ENCODE data around the gene GPBP1.

Gene GPBP1

GRCh38 chr5:57193757-57194413, 20.0 kb downstream of the GPBP1 start:
- Histone ChIP-seq H3K4me3 (ENCODE audit: low read depth in 1 of 2, low read length in 2 of 2) (no peak overlapping the region), H3K27ac (ENCODE audit: low read length) (no peak overlapping the region), H3K27me3 (ENCODE audit: low read depth, low read length) (no peaks in the 10 kb centered on the region), H3K4me1 (ENCODE audit: control insufficient read depth in 1 of 2, insufficient read depth in 2 of 2, low read length in 2 of 2) (peaks cover 0 to 12% of the 10 kb centered on the region in 2 donors), H3K36me3 (ENCODE audit: control insufficient read depth in 1 of 2, insufficient read depth in 2 of 2, low read length in 2 of 2) (peaks cover 3 to 10% of the 10 kb centered on the region in 2 donors), H3K9me3 (ENCODE audit: control insufficient read depth in 1 of 2, low read length in 2 of 2) (no peaks in the 10 kb centered on the region)

GRCh38 chr5:57194653-57195052, 20.8 kb downstream of the GPBP1 start:
- Histone ChIP-seq H3K4me1 (ENCODE audit: control insufficient read depth in 1 of 2, insufficient read depth in 2 of 2, low read length in 2 of 2) (peaks cover 0 to 8% of the 10 kb centered on the region in 2 donors), H3K4me3 (ENCODE audit: low read depth in 1 of 2, low read length in 2 of 2) (no peak overlapping the region), H3K27me3 (ENCODE audit: low read depth, low read length) (no peaks in the 10 kb centered on the region), H3K36me3 (ENCODE audit: control insufficient read depth in 1 of 2, insufficient read depth in 2 of 2, low read length in 2 of 2) (peaks cover 3 to 10% of the 10 kb centered on the region in 2 donors), H3K9me3 (ENCODE audit: control insufficient read depth in 1 of 2, low read length in 2 of 2) (no peaks in the 10 kb centered on the region), H3K27ac (ENCODE audit: low read length) (no peak overlapping the region)

DNA sequence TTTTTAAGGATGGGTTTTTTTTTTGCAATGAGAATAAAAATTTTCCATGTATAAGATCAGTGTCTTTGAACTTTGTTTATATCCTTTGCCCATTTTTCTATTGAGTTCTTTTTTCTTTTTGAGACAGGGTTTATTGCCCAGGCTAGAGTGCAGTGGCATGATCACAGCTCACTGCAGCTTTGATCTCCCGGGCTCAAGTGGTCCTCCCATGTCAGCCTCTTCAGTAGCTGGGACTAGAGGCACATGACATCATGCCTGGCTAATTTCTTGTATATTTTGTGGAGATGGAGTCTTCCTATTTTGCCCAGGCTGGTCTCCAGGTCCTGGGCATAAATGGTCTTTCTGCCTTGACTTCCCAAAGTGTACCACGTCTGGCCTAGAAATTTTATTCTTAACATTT, 21.2 kb downstream of the GPBP1 start:
- peaks cover 0 to 8% of the 10 kb centered on the region in 2 donors for H3K4me1 ChIP-seq (ENCODE audit: control insufficient read depth in 1 of 2, insufficient read depth in 2 of 2, low read length in 2 of 2)
- H3K27me3 ChIP-seq (ENCODE audit: low read depth, low read length): no peaks in the 10 kb centered on the region
- no peak overlapping the region for H3K4me3 ChIP-seq (ENCODE audit: low read depth in 1 of 2, low read length in 2 of 2)
- no peaks in the 10 kb centered on the region for H3K9me3 ChIP-seq (ENCODE audit: control insufficient read depth in 1 of 2, low read length in 2 of 2)
- peaks cover 3 to 10% of the 10 kb centered on the region in 2 donors for H3K36me3 ChIP-seq (ENCODE audit: control insufficient read depth in 1 of 2, insufficient read depth in 2 of 2, low read length in 2 of 2)
- no peak overlapping the region for H3K27ac ChIP-seq (ENCODE audit: low read length)

GRCh38 chr5:57199866-57200265, 26.0 kb downstream of the GPBP1 start:
- H3K36me3 ChIP-seq (ENCODE audit: control insufficient read depth in 1 of 2, insufficient read depth in 2 of 2, low read length in 2 of 2): peaks cover 0 to under 1% of the 10 kb centered on the region in 2 donors
- H3K27me3 ChIP-seq (ENCODE audit: low read depth, low read length): no peaks in the 10 kb centered on the region
- no peaks in the 10 kb centered on the region for H3K9me3 ChIP-seq (ENCODE audit: control insufficient read depth in 1 of 2, low read length in 2 of 2)
- H3K4me1 ChIP-seq (ENCODE audit: control insufficient read depth in 1 of 2, insufficient read depth in 2 of 2, low read length in 2 of 2): peaks cover 0 to 16% of the 10 kb centered on the region in 2 donors
- H3K27ac ChIP-seq (ENCODE audit: low read length): no peak overlapping the region
- H3K4me3 ChIP-seq (ENCODE audit: low read depth in 1 of 2, low read length in 2 of 2): no peak overlapping the region

DNA sequence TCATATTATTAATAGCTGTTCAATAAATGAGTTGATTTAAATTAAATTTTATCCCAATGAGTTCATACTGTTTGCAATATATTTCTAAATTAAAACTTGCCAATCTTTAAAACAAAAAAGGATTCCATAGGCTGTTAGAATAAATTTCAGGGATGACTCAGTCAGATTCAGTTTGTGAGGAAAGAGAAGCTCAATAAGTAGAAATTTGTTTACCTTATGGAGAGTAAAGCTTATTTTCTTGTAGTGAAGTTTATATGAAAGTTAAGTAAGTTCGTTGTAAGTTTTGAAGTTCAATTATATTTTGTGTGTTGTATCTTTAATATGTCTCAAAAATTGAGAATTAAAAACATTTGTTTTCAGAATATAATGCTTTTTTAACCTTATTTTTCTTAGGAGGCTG, 29.0 kb downstream of the GPBP1 start:
- no peaks in the 10 kb centered on the region for H3K36me3 ChIP-seq (ENCODE audit: control insufficient read depth in 1 of 2, insufficient read depth in 2 of 2, low read length in 2 of 2)
- no peak overlapping the region for H3K27ac ChIP-seq (ENCODE audit: low read length)
- no peaks in the 10 kb centered on the region for H3K9me3 ChIP-seq (ENCODE audit: control insufficient read depth in 1 of 2, low read length in 2 of 2)
- peaks cover 2 to 23% of the 10 kb centered on the region in 2 donors for H3K4me1 ChIP-seq (ENCODE audit: control insufficient read depth in 1 of 2, insufficient read depth in 2 of 2, low read length in 2 of 2)
- no peak overlapping the region for H3K4me3 ChIP-seq (ENCODE audit: low read depth in 1 of 2, low read length in 2 of 2)
- no peaks in the 10 kb centered on the region for H3K27me3 ChIP-seq (ENCODE audit: low read depth, low read length)

GRCh38 chr5:57207007-57207653, 33.3 kb downstream of the GPBP1 start:
- Histone ChIP-seq H3K4me3 (ENCODE audit: low read depth in 1 of 2, low read length in 2 of 2) (no peak overlapping the region), H3K36me3 (ENCODE audit: control insufficient read depth in 1 of 2, insufficient read depth in 2 of 2, low read length in 2 of 2) (no peaks in the 10 kb centered on the region), H3K9me3 (ENCODE audit: control insufficient read depth in 1 of 2, low read length in 2 of 2) (no peaks in the 10 kb centered on the region), H3K27ac (ENCODE audit: low read length) (no peak overlapping the region), H3K4me1 (ENCODE audit: control insufficient read depth in 1 of 2, insufficient read depth in 2 of 2, low read length in 2 of 2) (peaks cover 9 to 15% of the 10 kb centered on the region in 2 donors), H3K27me3 (ENCODE audit: low read depth, low read length) (no peaks in the 10 kb centered on the region)

- Histone ChIP-seq H3K9me3 (ENCODE audit: control insufficient read depth in 1 of 2, low read length in 2 of 2) (no peaks in the 10 kb centered on the region), H3K4me3 (ENCODE audit: low read depth in 1 of 2, low read length in 2 of 2) (no peak overlapping the region), H3K27me3 (ENCODE audit: low read depth, low read length) (no peaks in the 10 kb centered on the region), H3K27ac (ENCODE audit: low read length) (no peak overlapping the region), H3K36me3 (ENCODE audit: control insufficient read depth in 1 of 2, insufficient read depth in 2 of 2, low read length in 2 of 2) (no peaks in the 10 kb centered on the region), H3K4me1 (ENCODE audit: control insufficient read depth in 1 of 2, insufficient read depth in 2 of 2, low read length in 2 of 2) (peaks cover 9 to 15% of the 10 kb centered on the region in 2 donors)
These were observed 33.8 kb downstream of the GPBP1 start for GRCh38 chr5:57207681-57208080.

DNA sequence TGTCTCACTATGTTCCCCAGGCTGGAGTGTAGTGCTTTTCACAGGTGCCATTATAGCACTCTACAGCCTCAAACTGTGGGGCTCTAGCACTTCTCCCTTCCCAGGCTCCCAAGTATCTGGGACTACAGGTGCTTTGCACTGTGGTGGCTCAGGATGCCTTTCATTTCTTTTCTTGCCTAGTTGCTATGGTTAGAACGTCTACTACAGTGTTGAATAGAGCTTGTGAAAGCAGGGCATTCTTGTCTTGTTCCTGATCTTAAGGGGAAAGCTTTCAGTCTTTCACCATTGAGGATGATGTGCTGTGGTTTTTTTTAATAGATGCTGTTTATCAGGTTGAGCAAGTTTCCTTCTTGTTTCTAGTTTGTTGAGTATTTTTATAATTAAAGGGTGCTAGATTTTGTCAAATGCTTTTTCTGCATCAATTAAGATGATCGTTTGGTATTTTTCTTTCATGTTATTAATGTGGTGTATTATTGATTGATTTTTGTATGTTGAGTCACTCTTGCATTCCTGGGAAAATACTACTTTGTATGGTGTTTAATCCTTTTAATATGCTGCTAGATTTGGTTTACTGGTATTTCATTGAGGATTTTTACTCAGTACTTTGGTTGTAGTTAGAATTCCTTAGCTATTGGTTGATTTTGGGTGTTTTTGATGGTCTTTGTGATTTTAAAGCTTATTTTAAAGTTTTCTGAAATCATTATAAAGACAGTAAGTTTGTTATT, 35.6 kb downstream of the GPBP1 start:
- H3K27me3 ChIP-seq (ENCODE audit: low read depth, low read length): no peaks in the 10 kb centered on the region
- peaks cover 0 to 2% of the 10 kb centered on the region in 2 donors for H3K36me3 ChIP-seq (ENCODE audit: control insufficient read depth in 1 of 2, insufficient read depth in 2 of 2, low read length in 2 of 2)
- H3K4me3 ChIP-seq (ENCODE audit: low read depth in 1 of 2, low read length in 2 of 2): no peak overlapping the region
- no peak overlapping the region for H3K27ac ChIP-seq (ENCODE audit: low read length)
- H3K9me3 ChIP-seq (ENCODE audit: control insufficient read depth in 1 of 2, low read length in 2 of 2): no peaks in the 10 kb centered on the region
- H3K4me1 ChIP-seq (ENCODE audit: control insufficient read depth in 1 of 2, insufficient read depth in 2 of 2, low read length in 2 of 2): peaks cover 9 to 15% of the 10 kb centered on the region in 2 donors

- Histone ChIP-seq H3K9me3 (ENCODE audit: control insufficient read depth in 1 of 2, low read length in 2 of 2) (no peaks in the 10 kb centered on the region), H3K27ac (ENCODE audit: low read length) (no peak overlapping the region), H3K27me3 (ENCODE audit: low read depth, low read length) (no peaks in the 10 kb centered on the region), H3K36me3 (ENCODE audit: control insufficient read depth in 1 of 2, insufficient read depth in 2 of 2, low read length in 2 of 2) (peaks cover 9 to 11% of the 10 kb centered on the region in 2 donors), H3K4me1 (ENCODE audit: control insufficient read depth in 1 of 2, insufficient read depth in 2 of 2, low read length in 2 of 2) (peaks cover 13 to 15% of the 10 kb centered on the region in 2 donors), H3K4me3 (ENCODE audit: low read depth in 1 of 2, low read length in 2 of 2) (no peak overlapping the region)
These were observed 36.8 kb downstream of the GPBP1 start for GRCh38 chr5:57210633-57211032.

DNA sequence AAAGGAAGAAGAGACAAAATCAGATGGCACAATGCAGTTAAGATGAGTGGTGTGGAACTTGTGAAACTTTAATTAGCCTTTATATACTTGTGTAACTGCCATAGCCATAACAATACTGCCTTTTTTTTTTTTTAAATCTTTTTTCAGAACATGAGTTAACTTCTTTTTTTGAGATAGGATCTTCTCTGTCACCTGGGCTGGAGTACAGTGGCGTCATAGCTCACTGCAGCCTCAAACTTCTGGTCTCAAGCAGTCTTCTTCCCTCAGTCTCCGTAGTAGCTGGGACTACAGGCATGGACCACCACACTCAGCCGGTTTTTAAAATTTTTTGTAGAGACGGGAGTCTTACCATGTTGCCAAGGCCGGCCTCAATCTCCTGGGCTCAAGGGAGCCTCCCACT, 37.2 kb downstream of the GPBP1 start:
- Histone ChIP-seq H3K4me1 (ENCODE audit: control insufficient read depth in 1 of 2, insufficient read depth in 2 of 2, low read length in 2 of 2) (peaks cover 13 to 15% of the 10 kb centered on the region in 2 donors), H3K27me3 (ENCODE audit: low read depth, low read length) (no peaks in the 10 kb centered on the region), H3K27ac (ENCODE audit: low read length) (no peak overlapping the region), H3K4me3 (ENCODE audit: low read depth in 1 of 2, low read length in 2 of 2) (no peak overlapping the region), H3K9me3 (ENCODE audit: control insufficient read depth in 1 of 2, low read length in 2 of 2) (no peaks in the 10 kb centered on the region), H3K36me3 (ENCODE audit: control insufficient read depth in 1 of 2, insufficient read depth in 2 of 2, low read length in 2 of 2) (peaks cover 9 to 12% of the 10 kb centered on the region in 2 donors)

DNA sequence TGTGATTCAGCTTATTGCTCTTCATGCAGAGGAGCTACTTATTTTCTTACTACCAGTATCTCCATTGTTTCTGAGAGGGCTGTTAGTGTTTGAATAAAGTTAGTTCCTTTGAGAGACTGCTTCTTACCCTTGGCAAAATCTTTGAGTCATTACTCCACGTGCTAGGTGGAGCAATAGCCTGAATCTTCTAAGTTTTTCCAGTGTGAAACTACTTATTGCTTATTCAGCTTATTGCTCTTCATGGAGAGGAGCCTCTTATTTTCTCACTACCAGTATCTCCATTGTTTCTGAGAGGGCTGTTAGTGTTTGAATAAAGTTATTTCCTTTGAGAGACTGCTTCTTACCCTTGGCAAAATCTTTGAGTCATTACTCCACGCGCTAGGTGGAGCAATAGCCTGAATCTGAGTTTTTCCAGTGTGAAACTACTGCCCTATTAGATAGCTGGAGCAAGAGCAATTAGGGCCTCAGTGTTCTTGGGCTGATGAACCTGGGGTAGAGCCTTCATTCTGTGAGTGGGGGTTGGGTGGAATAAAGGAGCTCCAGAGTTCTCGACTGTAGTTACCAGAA, 41.9 kb downstream of the GPBP1 start:
- no peak overlapping the region for H3K27ac ChIP-seq (ENCODE audit: low read length)

More for the DNA sequence above, 41.9 kb downstream of the GPBP1 start:
- H3K9me3 ChIP-seq (ENCODE audit: control insufficient read depth in 1 of 2, low read length in 2 of 2): no peaks in the 10 kb centered on the region
- H3K27me3 ChIP-seq (ENCODE audit: low read depth, low read length): no peaks in the 10 kb centered on the region
- no peak overlapping the region for H3K4me3 ChIP-seq (ENCODE audit: low read depth in 1 of 2, low read length in 2 of 2)
- peaks cover 3 to 6% of the 10 kb centered on the region in 2 donors for H3K4me1 ChIP-seq (ENCODE audit: control insufficient read depth in 1 of 2, insufficient read depth in 2 of 2, low read length in 2 of 2)
- peaks cover 9 to 17% of the 10 kb centered on the region in 2 donors for H3K36me3 ChIP-seq (ENCODE audit: control insufficient read depth in 1 of 2, insufficient read depth in 2 of 2, low read length in 2 of 2)

All from muscle layer of duodenum (tissue), 2 donors.